Motor neuron (in vitro differentiated cells): ENCODE results near the gene HSPA9. TPM values are rescaled to one million over a fixed set of nuclear protein-coding genes. Genes with fewer than 3 reads are reported as not detected.

Source experiments
- ATAC-seq, 8 experiments: fragments of 200-7000 bp; cut with Tn5 transposase; replicated peaks in 6 of 8; 2 replicates each; pipeline ENCODE4 v1.8.0; 2021; ENCODE audit warnings: mild to moderate bottlenecking in 8 of 8, moderate library complexity in 8 of 8
- H3K27ac ChIP-seq, 2 donors: fragments of 250-450 bp; sonication (Bioruptor Pico); 2 replicates each; pipeline ENCODE4 v1.9.0; 2021; ENCODE audit warnings: antibody characterized with exemption in 2 of 2, mild to moderate bottlenecking in 2 of 2, moderate library complexity in 1 of 2
- H3K4me1 ChIP-seq, 2 donors: fragments of 250-450 bp; sonication (Bioruptor Pico); replicated peaks in 1 of 2; 2 replicates each; pipeline ENCODE4 v1.6.1; 2021; ENCODE audit warnings: antibody characterized with exemption in 2 of 2, mild to moderate bottlenecking in 2 of 2, moderate library complexity in 1 of 2
- H3K4me3 ChIP-seq, 5 donors: fragments of 250-450 bp; sonication (Bioruptor Pico); 2 replicates each; pipeline ENCODE4 v1.9.0; 2021; ENCODE audit warnings: antibody characterized with exemption in 5 of 5, mild to moderate bottlenecking in 5 of 5, moderate library complexity in 4 of 5
- WGBS, 10 experiments: fragments of 450-650 bp; shearing (Covaris generic); methylation state at CpG; one replicate each; pipeline ENCODE4 v1.0.0; 2022; 5-methylcytosine and 5-hydroxymethylcytosine counted together
- in situ Hi-C, 9 experiments: fragments of 400-800 bp; cut with MboI; loops; one replicate each; pipeline ENCODE4 v1.15.0; 2021; ENCODE audit warnings: low sequenced_read_pairs in 9 of 9, low pct_unique_long_range_greater_than_20kb in 2 of 9; ENCODE audit not compliant: unreplicated experiment in 9 of 9
- total RNA-seq, 8 experiments: library from RNA; unstranded; fragments of 300-600 nt; gene quantifications; 2 replicates each; pipeline versions ENCODE4 v1.2.3 to v1.2.4, GENCODE V29; 2022

HSPA9 gene
- total RNA-seq, 8 experiments from 2014 or later = 195 to 371 (median 307) TPM

DNA sequence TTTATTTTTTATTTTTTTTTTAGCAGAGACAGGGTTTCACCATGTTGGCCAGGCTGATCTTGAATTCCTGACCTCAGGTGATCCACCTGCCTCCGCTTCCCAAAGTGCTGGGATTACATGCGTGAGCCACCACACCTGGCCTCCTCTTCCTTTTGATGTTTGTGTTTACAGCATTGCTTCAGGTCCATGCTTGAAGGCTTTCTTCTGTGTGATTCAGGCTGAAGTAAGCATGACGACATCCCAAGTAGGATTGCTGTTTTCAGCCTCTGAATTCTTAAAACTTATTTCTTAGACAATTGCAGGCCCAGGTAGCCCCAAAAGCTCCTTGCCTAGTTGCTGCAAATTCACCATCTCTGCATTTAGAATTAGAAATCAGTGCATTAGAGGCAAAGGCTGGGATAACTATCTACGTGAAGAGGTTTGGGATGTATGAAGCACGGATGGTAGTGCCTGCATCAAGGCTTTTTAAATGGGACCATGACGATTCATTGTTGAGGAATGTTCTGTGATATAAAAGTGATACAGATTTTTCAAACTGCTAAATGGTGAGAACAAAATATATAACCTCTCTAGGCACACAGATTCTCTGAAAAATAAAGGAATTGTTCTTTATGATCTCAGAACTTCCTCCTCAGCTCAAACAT is 29.2 kb downstream of the HSPA9 start:
- in situ Hi-C loops = no loop called here
- Histone ChIP-seq H3K27ac (no peak overlapping the region), H3K4me3 (no peak overlapping the region), H3K4me1 (peaks cover 22 to 23% of the 10 kb centered on the region in 2 donors)
- 46 to 100% (median 90%) methylated on average over 1 to 6 of the region's 6 CpGs for WGBS, 10 experiments
- no peak for ATAC-seq

DNA sequence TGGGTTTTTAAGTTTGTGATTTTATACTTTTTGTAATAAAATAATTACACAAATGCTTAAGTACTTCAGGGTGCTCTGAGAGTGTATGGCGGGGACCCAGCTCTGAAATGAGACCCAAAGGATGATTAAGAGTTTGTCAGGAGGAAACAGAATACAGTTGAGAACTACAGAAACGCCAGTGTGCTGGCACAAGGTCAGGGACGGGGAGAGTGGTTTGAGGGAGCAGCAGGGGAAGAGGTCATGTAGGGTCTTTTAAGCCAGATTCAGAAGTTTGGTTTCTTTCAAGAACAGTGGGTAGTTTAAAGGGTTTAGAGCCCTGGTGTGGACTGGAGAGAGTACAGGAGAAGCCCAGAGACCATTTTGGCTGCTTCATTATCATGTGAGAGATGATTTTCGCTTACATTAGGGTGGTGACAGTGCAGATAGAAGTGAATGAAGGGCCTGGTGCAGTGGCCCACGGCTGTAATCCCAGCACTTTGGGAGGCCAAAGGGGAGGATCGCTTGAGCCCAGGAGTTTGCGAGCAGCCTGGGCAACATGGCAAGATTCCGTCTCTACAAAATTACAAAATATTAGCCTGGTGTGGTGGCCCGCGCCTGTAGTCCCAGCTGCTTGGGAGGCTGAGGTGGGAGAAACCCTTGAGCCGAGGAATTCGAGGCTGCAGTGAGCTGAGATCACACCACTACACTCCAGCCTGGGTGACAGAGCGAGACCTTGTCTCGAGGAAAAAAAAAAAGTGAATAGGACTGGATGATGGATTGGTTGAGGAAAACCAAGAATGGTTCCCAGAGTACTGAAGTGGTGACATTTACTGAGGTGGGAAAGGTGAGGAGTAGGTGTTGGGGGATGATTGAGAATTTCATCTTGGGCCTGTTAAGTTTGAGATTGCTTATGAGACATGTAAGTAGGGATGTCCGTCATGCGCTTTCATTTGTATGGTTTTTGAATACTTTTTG is 30.7 kb downstream of the HSPA9 start:
- in situ Hi-C loops = no loop called here
- Histone ChIP-seq H3K4me1 (peaks cover 25 to 28% of the 10 kb centered on the region in 2 donors), H3K27ac (peak overlapping the region; percentile 98 to 99), H3K4me3 (peak overlapping the region; percentile 89 to 99 (median 94))
- 0 to 86% (median 58%) methylated on average over 2 to 13 of the region's 16 CpGs; no CpG with 5 or more reads in 1 of the 10 experiments for WGBS, 10 experiments
- no peak for ATAC-seq

GRCh38 chr5:138543730-138544104 is 31.5 kb downstream of the HSPA9 start:
- peaks cover 25 to 28% of the 10 kb centered on the region in 2 donors for H3K4me1 ChIP-seq
- in situ Hi-C loops = no loop called here
- ATAC-seq = peak; percentile 43 to 64 (median 57)
- H3K27ac ChIP-seq = peak overlapping the region; percentile 98 to 99
- H3K4me3 ChIP-seq = peak overlapping the region; percentile 89 to 99 (median 94)
- 0% methylated on average over 1 to 7 of the region's 12 CpGs; no CpG with 5 or more reads in 4 of the 10 experiments for WGBS, 10 experiments

- H3K27ac ChIP-seq = peak within 1 kb of the TSS; percentile 98 to 99
- H3K4me1 ChIP-seq = peaks cover 25 to 28% of the 10 kb centered on the region in 2 donors
- 0% methylated on average over 1 to 12 of the region's 70 CpGs; no CpG with 5 or more reads in 5 of the 10 experiments for WGBS, 10 experiments
- peak within 1 kb of the TSS; percentile 89 to 99 (median 94) for H3K4me3 ChIP-seq
- in situ Hi-C loops = no loop called here
- peak; percentile 78 to 95 (median 93) for ATAC-seq
Measured at GRCh38 chr5:138542956-138543729, 32.1 kb downstream of the HSPA9 start, which contains the start of gene ETF1. Gene ETF1 (minus strand): TSS chr5:138543236. CDS start chr5:138542918, 318 bp downstream.

DNA sequence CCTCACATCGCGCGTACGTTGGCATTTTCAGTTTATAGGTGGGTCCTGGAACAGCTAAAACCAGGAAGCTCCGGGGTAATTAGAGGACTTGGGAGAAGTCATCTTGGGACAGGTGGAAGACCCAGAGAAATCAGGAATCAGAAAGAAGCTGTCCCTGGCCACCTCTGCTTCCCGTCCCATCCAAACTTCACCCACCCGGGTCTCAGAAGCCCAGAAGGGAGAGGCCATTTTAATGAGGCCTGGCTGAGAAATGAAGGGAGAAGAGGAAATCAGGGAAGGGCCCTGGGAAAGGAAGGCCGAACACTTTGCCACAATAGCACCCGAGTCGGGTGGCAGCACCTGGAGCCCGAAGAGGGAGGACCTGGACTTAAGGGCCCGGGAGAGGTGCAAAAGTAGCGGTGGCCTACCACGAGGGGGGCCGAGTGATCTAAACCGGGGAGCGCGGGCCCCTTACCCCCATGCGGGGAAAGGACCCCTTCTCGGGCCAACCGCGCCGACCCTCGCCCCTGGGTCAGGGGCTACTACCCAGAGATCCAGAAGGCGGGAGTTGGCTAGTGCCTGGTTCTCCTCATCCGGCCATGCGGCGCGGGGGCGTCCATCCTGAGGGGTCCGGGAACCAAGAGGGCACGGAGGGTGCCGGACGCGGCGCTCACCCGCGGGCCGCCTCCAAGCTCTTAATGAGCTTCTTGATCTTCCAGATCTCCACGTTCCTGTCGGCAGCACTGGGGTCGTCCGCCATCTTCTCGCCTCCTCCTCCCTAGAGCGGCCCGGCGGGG is 32.8 kb downstream of the HSPA9 start:
- peaks cover 25 to 28% of the 10 kb centered on the region in 2 donors for H3K4me1 ChIP-seq
- peak overlapping the region; percentile 73 to 99 (median 89) for H3K4me3 ChIP-seq
- 0 to 6% (median 0%) methylated on average over 1 to 16 of the region's 47 CpGs; no CpG with 5 or more reads in 2 of the 10 experiments for WGBS, 10 experiments
- in situ Hi-C loops = no loop called here
- peak overlapping the region; percentile 94 to 96 for H3K27ac ChIP-seq
- no peak for ATAC-seq

GRCh38 chr5:138541511-138542179 is 33.6 kb downstream of the HSPA9 start:
- peak overlapping the region; percentile 73 to 99 (median 89) for H3K4me3 ChIP-seq
- H3K4me1 ChIP-seq = peaks cover 25 to 28% of the 10 kb centered on the region in 2 donors
- ATAC-seq = no peak
- H3K27ac ChIP-seq = peak overlapping the region; percentile 94 to 96
- in situ Hi-C loops = no loop called here
- WGBS, 10 experiments = 0 to 52% (median 30%) methylated on average over 2 to 5 of the region's 6 CpGs

GRCh38 chr5:138539791-138540190 is 35.4 kb downstream of the HSPA9 start:
- in situ Hi-C loops = no loop called here
- H3K27ac ChIP-seq = no peak overlapping the region
- H3K4me3 ChIP-seq = no peak overlapping the region
- no peak for ATAC-seq
- peaks cover 13 to 20% of the 10 kb centered on the region in 2 donors for H3K4me1 ChIP-seq

DNA sequence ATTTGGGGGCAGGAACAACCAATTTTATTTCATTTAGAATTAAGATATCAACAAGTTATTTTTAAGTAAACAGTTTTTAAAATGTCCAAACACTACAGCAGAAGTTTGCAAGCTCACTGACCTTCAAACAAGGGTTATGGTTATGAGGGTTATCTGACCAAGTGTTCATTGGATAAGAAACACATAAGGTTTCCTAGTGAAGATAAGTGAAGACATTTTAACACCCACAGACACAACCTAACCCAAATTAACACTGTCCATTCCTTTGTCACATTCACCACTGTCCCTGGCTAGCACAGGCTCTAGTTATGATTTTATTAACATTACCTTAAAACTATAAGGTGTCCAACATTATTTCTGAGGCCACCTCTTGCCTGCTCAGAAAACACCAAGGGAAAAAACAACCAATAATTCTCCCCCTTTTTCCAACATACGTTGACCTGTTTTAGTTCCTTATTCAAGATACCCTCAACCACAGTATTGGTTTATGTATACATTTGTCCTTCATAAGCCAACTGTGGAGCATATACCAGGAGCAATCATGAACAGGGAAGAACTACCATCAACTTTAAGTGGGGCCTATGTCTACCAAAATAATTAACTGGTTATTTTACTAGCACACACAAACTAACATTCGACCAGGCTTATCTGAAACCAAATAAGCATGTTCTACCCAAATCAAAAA is 36.1 kb downstream of the HSPA9 start:
- in situ Hi-C loops = no loop called here
- H3K27ac ChIP-seq = no peak overlapping the region
- H3K4me3 ChIP-seq = no peak overlapping the region
- ATAC-seq = no peak
- WGBS, 10 experiments = 60 to 100% (median 100%) methylated on average over 1 to 2 of the region's 2 CpGs; no CpG with 5 or more reads in 2 of the 10 experiments
- H3K4me1 ChIP-seq = peaks cover 9 to 13% of the 10 kb centered on the region in 2 donors

DNA sequence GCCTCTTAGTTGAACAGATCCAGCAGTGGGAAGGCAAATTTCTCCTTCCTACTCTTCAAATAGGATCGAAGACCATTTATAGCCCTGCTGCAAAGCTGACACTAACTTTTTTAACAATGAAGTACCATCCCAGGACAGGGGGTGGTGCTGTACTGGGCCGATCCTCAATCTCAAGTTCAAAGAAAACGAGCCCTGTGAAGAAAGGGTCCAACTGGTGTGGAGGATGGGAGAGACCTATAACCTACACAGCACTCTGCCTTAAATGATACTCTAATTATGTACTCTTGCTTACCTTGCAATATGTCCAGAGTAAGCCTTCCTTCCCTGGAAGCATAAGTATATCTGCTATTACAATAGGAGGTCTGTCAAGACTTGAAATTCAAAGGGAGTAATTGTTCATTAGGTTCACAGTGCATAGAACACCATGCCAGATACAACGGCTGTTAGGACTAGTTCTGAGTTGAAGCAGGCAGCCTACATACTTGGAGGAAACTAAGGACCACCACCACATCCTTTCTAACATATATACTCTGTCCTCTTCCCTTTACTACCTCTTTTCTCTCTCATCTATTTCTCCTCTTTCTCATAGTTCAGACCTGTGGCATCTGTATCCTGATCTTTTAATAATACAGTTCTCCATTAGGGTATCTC is 38.4 kb downstream of the HSPA9 start:
- WGBS, 10 experiments = 25 to 87% (median 75%) methylated on average over 2 to 4 of the region's 4 CpGs; no CpG with 5 or more reads in 4 of the 10 experiments
- H3K27ac ChIP-seq = no peak overlapping the region
- peak in 6 of 8 experiments; percentile 19 to 63 (median 47) for ATAC-seq
- H3K4me3 ChIP-seq = no peak overlapping the region
- peaks cover 9 to 12% of the 10 kb centered on the region in 2 donors for H3K4me1 ChIP-seq
- in situ Hi-C loops = no loop called here

DNA sequence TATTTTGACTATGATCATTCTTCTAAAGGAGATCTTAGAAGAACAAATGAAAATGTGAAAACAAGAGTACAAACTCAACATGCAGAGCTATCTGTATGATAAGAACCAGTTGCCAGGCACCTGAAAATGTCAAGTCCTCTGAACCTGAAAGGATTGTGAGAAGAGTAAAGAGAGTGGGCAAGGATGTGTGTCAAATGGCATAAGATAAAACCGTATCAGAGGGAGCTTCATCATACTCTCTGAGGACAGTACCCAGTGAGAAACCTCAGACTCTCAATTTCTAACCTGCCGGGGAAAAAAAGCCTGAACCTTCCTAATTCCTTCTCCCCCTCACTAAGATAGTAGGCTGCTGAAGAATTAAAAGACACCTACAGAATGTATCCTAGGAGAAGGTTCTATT is 39.0 kb downstream of the HSPA9 start:
- ATAC-seq = no peak
- Histone ChIP-seq H3K4me1 (peaks cover 4 to 6% of the 10 kb centered on the region in 2 donors), H3K4me3 (no peak overlapping the region), H3K27ac (no peak overlapping the region)
- WGBS, 10 experiments = 0 to 56% (median 47%) methylated on average over 1 to 2 of the region's 2 CpGs; no CpG with 5 or more reads in 2 of the 10 experiments
- in situ Hi-C loops = no loop called here
